IMR-90 (cell line): ENCODE measurements around the gene IL1R2. TPM values are rescaled to one million over a fixed set of nuclear protein-coding genes. Genes with fewer than 3 reads are reported as not detected.

Source experiments
- ATAC-seq: fragments of 200-7000 bp; cut with Tn5 transposase; 2 replicates; pipeline ENCODE4 v1.9.1; 2020; ENCODE audit warnings: low read depth, mild to moderate bottlenecking, moderate library complexity
- BruUV-seq: library from RNA; stranded (reverse); fragments of 400-500 nt; replicated peaks from 2 replicates; lab custom pipeline; 2021; lab: Mats Ljungman, UMichigan
- CTCF ChIA-PET: fragments of 300-600 bp; formaldehyde crosslinking; extraction: SDS; loops from one replicate; lab custom pipeline; 2021; ENCODE audit warnings: antibody characterized with exemption; lab: Yijun Ruan, JAX
- POLR2A ChIA-PET: fragments of 300-600 bp; sonication (Branson Sonifier 250); formaldehyde crosslinking; loops from one replicate; lab custom pipeline; 2022; ENCODE audit warnings: antibody characterized with exemption; ENCODE audit not compliant: unreplicated experiment; lab: Charles Lee
- DNase-seq: peaks from one replicate; pipeline ENCODE4 v3.0.0; 2013
- H2AFZ ChIP-seq: replicated peaks from 2 replicates; pipeline ENCODE3; 2013; ENCODE audit warnings: low read length, mild to moderate bottlenecking; ENCODE audit not compliant: poor library complexity
- H2AK5ac ChIP-seq: 2 replicates; pipeline ENCODE4 v1.6.1; 2013; ENCODE audit warnings: low read depth, low read length, inconsistent platforms
- H2AK9ac ChIP-seq: replicated peaks from 2 replicates; pipeline ENCODE3; 2013; ENCODE audit warnings: mild to moderate bottlenecking, low read depth, low read length, moderate library complexity; ENCODE audit not compliant: poor library complexity
- H2BK120ac ChIP-seq: 2 replicates; pipeline ENCODE4 v1.6.1; 2013; ENCODE audit warnings: low read depth, low read length, inconsistent platforms
- H2BK15ac ChIP-seq: 3 replicates; pipeline ENCODE4 v1.6.1; 2013; ENCODE audit warnings: low read depth, low read length, inconsistent platforms
- H2BK20ac ChIP-seq: 2 replicates; pipeline ENCODE4 v1.6.1; 2013; ENCODE audit warnings: low read depth, mild to moderate bottlenecking, inconsistent platforms, low read length, moderate library complexity
- H2BK5ac ChIP-seq: 2 replicates; pipeline ENCODE4 v1.6.1; 2013; ENCODE audit warnings: mild to moderate bottlenecking, low read depth, low read length, inconsistent platforms; ENCODE audit not compliant: poor library complexity, severe bottlenecking
- H3K14ac ChIP-seq: replicated peaks from 2 replicates; pipeline ENCODE4 v1.6.1; 2013; ENCODE audit warnings: low read depth, low read length, inconsistent platforms
- H3K18ac ChIP-seq: 2 replicates; pipeline ENCODE4 v1.6.1; 2013; ENCODE audit warnings: low read depth, low read length, control low read depth
- H3K23ac ChIP-seq: 2 replicates; pipeline ENCODE4 v1.6.1; 2013; ENCODE audit warnings: low read depth, low read length, inconsistent platforms
- H3K27ac ChIP-seq: 2 replicates; pipeline ENCODE4 v1.5.1; 2013; ENCODE audit warnings: mild to moderate bottlenecking, control low read depth, low read length; ENCODE audit not compliant: insufficient read depth
- H3K27me3 ChIP-seq: 2 replicates; pipeline ENCODE4 v1.6.1; 2013; ENCODE audit warnings: low read length; ENCODE audit not compliant: control insufficient read depth, insufficient read depth
- H3K36me3 ChIP-seq: 2 replicates; pipeline ENCODE4 v1.6.1; 2013; ENCODE audit warnings: low read length, mixed read lengths; ENCODE audit not compliant: control insufficient read depth, insufficient read depth
- H3K4ac ChIP-seq: 2 replicates; pipeline ENCODE4 v1.6.1; 2013; ENCODE audit warnings: low read depth, low read length, inconsistent platforms
- H3K4me1 ChIP-seq: 2 replicates; pipeline ENCODE4 v1.6.1; 2013; ENCODE audit warnings: low read length, mixed read lengths; ENCODE audit not compliant: control insufficient read depth, insufficient read depth
- H3K4me2 ChIP-seq: 2 replicates; pipeline ENCODE4 v1.6.1; 2013; ENCODE audit warnings: low read depth, mild to moderate bottlenecking, control low read depth, low read length, moderate library complexity
- H3K4me3 ChIP-seq: 2 replicates; pipeline ENCODE4 v1.5.1; 2013; ENCODE audit warnings: low read depth, mild to moderate bottlenecking, control low read depth, low read length, moderate library complexity; ENCODE audit not compliant: insufficient read depth
- H3K56ac ChIP-seq: 2 replicates; pipeline ENCODE4 v1.6.1; 2013; ENCODE audit warnings: low read length, inconsistent platforms; ENCODE audit not compliant: insufficient read depth; ENCODE audit errors: extremely low read depth
- H3K79me1 ChIP-seq, 2 experiments: 2 replicates each; pipeline ENCODE4 v1.6.1; 2013; ENCODE audit warnings: low read length in 2 of 2, inconsistent platforms in 1 of 2, low read depth in 1 of 2
- H3K9ac ChIP-seq: 2 replicates; pipeline ENCODE4 v1.6.1; 2013; ENCODE audit warnings: low read depth, low read length, control low read depth
- H3K9me1 ChIP-seq: 2 replicates; pipeline ENCODE4 v1.6.1; 2013; ENCODE audit warnings: low read length, inconsistent platforms; ENCODE audit not compliant: insufficient read depth
- H3K9me3 ChIP-seq: 2 replicates; pipeline ENCODE4 v1.6.1; 2013; ENCODE audit warnings: low read length; ENCODE audit not compliant: control insufficient read depth, insufficient read depth
- H4K20me1 ChIP-seq: 2 replicates; pipeline ENCODE4 v1.6.1; 2013; ENCODE audit warnings: low read length, inconsistent platforms; ENCODE audit not compliant: insufficient read depth
- H4K5ac ChIP-seq: 2 replicates; pipeline ENCODE4 v1.6.1; 2013; ENCODE audit warnings: mild to moderate bottlenecking, low read depth, low read length, control low read depth
- H4K8ac ChIP-seq, 2 experiments: 2 replicates each; pipeline ENCODE4 v1.6.1; 2013; ENCODE audit warnings: low read depth in 2 of 2, low read length in 2 of 2, control low read depth in 1 of 2, inconsistent platforms in 1 of 2
- H4K91ac ChIP-seq: 2 replicates; pipeline ENCODE4 v1.6.1; 2013; ENCODE audit warnings: low read depth, low read length, inconsistent platforms; ENCODE audit not compliant: insufficient read depth
- BHLHE40 ChIP-seq: fragments of 150-350 bp; IDR thresholded peaks from 2 replicates; pipeline ENCODE4 v1.6.1; 2016; ENCODE audit warnings: mild to moderate bottlenecking, low read depth, low read length
- CEBPB ChIP-seq: IDR thresholded peaks from 2 replicates; pipeline ENCODE4 v1.6.1; 2012; ENCODE audit warnings: low read depth, low read length, improper control_type of control experiment
- MAFK ChIP-seq: IDR thresholded peaks from 2 replicates; pipeline ENCODE4 v1.6.1; 2012; ENCODE audit warnings: low read depth, low read length, improper control_type of control experiment
- MAZ ChIP-seq: IDR thresholded peaks from 2 replicates; pipeline ENCODE4 v1.6.1; 2012; ENCODE audit warnings: low read depth, mild to moderate bottlenecking, low read length, improper control_type of control experiment, moderate library complexity, borderline replicate concordance
- NFE2L2 ChIP-seq: fragments of 150-350 bp; IDR thresholded peaks from 2 replicates; pipeline ENCODE4 v1.6.1; 2016; ENCODE audit warnings: low read depth, mild to moderate bottlenecking, low read length
- RCOR1 ChIP-seq: IDR thresholded peaks from 2 replicates; pipeline ENCODE4 v1.6.1; 2012; ENCODE audit warnings: mild to moderate bottlenecking, low read length, improper control_type of control experiment; ENCODE audit not compliant: insufficient replicate concordance
- RFX5 ChIP-seq: IDR thresholded peaks from 2 replicates; pipeline ENCODE4 v1.8.0; 2012; ENCODE audit warnings: low read depth, mild to moderate bottlenecking, low read length, moderate library complexity
- WGBS, 2 experiments: methylation state at CpG; one replicate each; pipeline versions ENCODE4 v1.1.5 to v1.1.7; 2013; ENCODE audit warnings: missing lambda C conversion rate in 2 of 2; ENCODE audit not compliant: insufficient read length in 1 of 2; ENCODE audit errors: extremely low coverage in 2 of 2; 5-methylcytosine and 5-hydroxymethylcytosine counted together
- dilution Hi-C: fragments of 300-500 bp; cut with HindIII; formaldehyde crosslinking; loops from one replicate; pipeline ENCODE4 v1.14.3; 2018; ENCODE audit warnings: low sequenced_read_pairs; ENCODE audit not compliant: unreplicated experiment
- in situ Hi-C: fragments of 300-500 bp; cut with MboI; formaldehyde crosslinking; loops from 3 replicates; pipeline ENCODE4 v1.14.3; 2019; ENCODE audit warnings: low sequenced_read_pairs, inconsistent platforms, mixed read lengths
- intact Hi-C: fragments of 100-400 bp; cut with micrococcal nuclease; formaldehyde crosslinking; loops from 2 replicates; pipeline ENCODE4 v1.10.0; 2022
- polyA plus RNA-seq, 3 experiments: library from polyadenylated mRNA; depleted of rRNA; stranded (reverse); fragments of >200 nt; gene quantifications; 2 replicates each; pipeline ENCODE4 v1.2.3, GENCODE V29; 2012; ENCODE audit warnings: low replicate concordance in 1 of 3
- total RNA-seq: library from RNA; depleted of rRNA; stranded (reverse); fragments of >200 nt; gene quantifications from 2 replicates; pipeline ENCODE4 v1.2.3, GENCODE V29; 2012

The IL1R2 gene
- total and polyA plus RNA-seq, 2 of the 4 experiments (the other 2 are of a cell fraction): not detected

- Histone ChIP-seq H3K36me3 (no peaks in the 10 kb centered on the region), H3K79me1 (no peaks in the 10 kb centered on the region; a peak in 1 of 4 replicates), H2AK5ac (peak overlapping the region; percentile 82), H3K4me1 (peaks cover 29% of the 10 kb centered on the region), H3K4ac (peak overlapping the region; percentile 84), H3K18ac (peak overlapping the region; percentile 40), H2BK5ac (peak overlapping the region; percentile 75), H3K9me3 (no peaks in the 10 kb centered on the region), H3K14ac (peak overlapping the region; percentile 77), H3K27ac (peak overlapping the region; percentile 74; the same call in 1 of the 2 replicates), H4K8ac (peak overlapping the region; percentile 46 to 84; a peak in 3 of 4 replicates), H2BK120ac (peak overlapping the region; percentile 95), H3K23ac (peak overlapping the region; percentile 93), H3K9ac (peak overlapping the region; percentile 7), H3K27me3 (no peaks in the 10 kb centered on the region), H2BK15ac (peak overlapping the region; percentile 65; the same call in 2 of the 3 replicates), H3K4me2 (peak overlapping the region; percentile 6; the same call in 1 of the 2 replicates), H4K5ac (peak overlapping the region; percentile 50), H2AFZ (peak overlapping the region; percentile 79), H3K9me1 (peaks cover 23% of the 10 kb centered on the region), H2BK20ac (peak overlapping the region; percentile 91), H3K4me3 (no peak overlapping the region), H4K91ac (peak overlapping the region; percentile 83), H2AK9ac (no peak overlapping the region), H4K20me1 (no peaks in the 10 kb centered on the region; the same call in 1 of the 2 replicates), H3K56ac (peak overlapping the region; percentile 17; the same call in 1 of the 2 replicates)
- no CpG with 5 or more reads among the region's 6 CpGs for WGBS, 2 experiments
- ChIA-PET CTCF (interaction anchor here (0.6 to 1.0 kb wide), 2 partner anchors 24 to 62 kb away, joined by 3 to 6 read pairs; no protein-coding TSS in a partner anchor), POLR2A (no interaction called here)
- in situ Hi-C loops (no loop called here), dilution Hi-C loops (no loop called here), intact Hi-C loops (no loop called here)
- no peak for ATAC-seq
- TF ChIP-seq RFX5: no peak
- TF ChIP-seq RCOR1: no peak
- TF ChIP-seq MAFK: no peak
- TF ChIP-seq CEBPB: no peak
- no peak for TF ChIP-seq BHLHE40
- TF ChIP-seq MAZ: no peak
- TF ChIP-seq NFE2L2: no peak
- no peak for DNase-seq
- no TSS peak for BruUV-seq
Measured at GRCh38 chr2:102045697-102046096, 53.9 kb downstream of the IL1R2 start.
